ENCODE results near the gene CCDC8.
"Not testable (repeated sequence)": the region's sequence is repeated elsewhere in the genome, so short reads cannot be mapped to it uniquely, and the experiment has no call there.

CCDC8 gene

GRCh38 chr19:46428239-46429135 lies 15.1 kb upstream of the CCDC8 start, which contains the start of gene PNMA8C:
PNMA8C (minus strand) TSS chr19:46428936; CDS start chr19:46428359, 577 bp downstream.
- Histone ChIP-seq H3K4me3 (ENCODE audit: low read depth, low read length) (peak within 1 kb of the TSS; percentile 51), H3K27me3 (ENCODE audit: control insufficient read depth, insufficient read depth, low read length) (peaks cover 27% of the 10 kb centered on the region), H3K36me3 (ENCODE audit: control insufficient read depth, insufficient read depth, low read length) (no peaks in the 10 kb centered on the region), H3K27ac (ENCODE audit: low read depth, low read length) (no peak within 1 kb of the TSS), H3K9me3 (ENCODE audit: control insufficient read depth, insufficient read depth, low read depth, low read length) (no peaks in the 10 kb centered on the region), H3K4me1 (ENCODE audit: control insufficient read depth, insufficient read depth, low read length) (peaks cover 20% of the 10 kb centered on the region), H3K9ac (ENCODE audit: low read length) (no peak within 1 kb of the TSS)

DNA sequence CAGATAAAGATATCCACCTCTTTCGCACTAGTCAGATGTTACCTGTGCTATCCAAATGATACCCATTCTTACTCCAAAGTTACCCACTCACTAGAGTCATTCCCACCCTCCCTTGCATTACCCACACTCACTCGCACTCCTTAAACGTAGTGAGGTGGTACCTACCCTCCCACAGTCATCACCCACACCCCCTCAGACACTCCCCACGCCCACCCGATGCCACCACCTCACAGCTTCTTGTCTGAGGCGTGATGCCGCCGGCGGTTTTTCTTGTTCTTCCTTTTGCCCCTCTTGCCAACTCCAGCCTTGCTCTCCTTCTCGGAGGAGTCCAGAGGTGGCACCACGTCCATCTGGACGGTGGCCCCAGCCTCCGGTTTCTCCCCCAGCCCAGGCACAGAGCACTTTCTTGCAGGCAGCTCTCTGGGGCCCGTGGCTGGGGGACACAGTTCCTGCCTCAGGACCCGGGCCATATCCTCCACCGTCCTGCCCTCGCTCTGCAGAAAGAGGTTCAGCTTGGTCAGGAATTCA lies 14.2 kb upstream of the CCDC8 start:
- Histone ChIP-seq H3K4me1 (ENCODE audit: control insufficient read depth, insufficient read depth, low read length) (peaks cover 20% of the 10 kb centered on the region), H3K27ac (ENCODE audit: low read depth, low read length) (no peak overlapping the region), H3K27me3 (ENCODE audit: control insufficient read depth, insufficient read depth, low read length) (peaks cover 27% of the 10 kb centered on the region)

GRCh38 chr19:46426506-46427162 lies 13.3 kb upstream of the CCDC8 start:
- Histone ChIP-seq H3K4me3 (ENCODE audit: low read depth, low read length) (peak overlapping the region; percentile 82), H3K27me3 (ENCODE audit: control insufficient read depth, insufficient read depth, low read length) (peaks cover 27% of the 10 kb centered on the region), H3K27ac (ENCODE audit: low read depth, low read length) (no peak overlapping the region), H3K36me3 (ENCODE audit: control insufficient read depth, insufficient read depth, low read length) (no peaks in the 10 kb centered on the region), H3K9me3 (ENCODE audit: control insufficient read depth, insufficient read depth, low read depth, low read length) (no peaks in the 10 kb centered on the region), H3K4me1 (ENCODE audit: control insufficient read depth, insufficient read depth, low read length) (peaks cover 18% of the 10 kb centered on the region), H3K9ac (ENCODE audit: low read length) (peak overlapping the region; percentile 43)

More for the DNA sequence above, 14.2 kb upstream of the CCDC8 start:
- Histone ChIP-seq H3K36me3 (ENCODE audit: control insufficient read depth, insufficient read depth, low read length) (no peaks in the 10 kb centered on the region), H3K9ac (ENCODE audit: low read length) (no peak overlapping the region), H3K4me3 (ENCODE audit: low read depth, low read length) (no peak overlapping the region), H3K9me3 (ENCODE audit: control insufficient read depth, insufficient read depth, low read depth, low read length) (no peaks in the 10 kb centered on the region)

DNA sequence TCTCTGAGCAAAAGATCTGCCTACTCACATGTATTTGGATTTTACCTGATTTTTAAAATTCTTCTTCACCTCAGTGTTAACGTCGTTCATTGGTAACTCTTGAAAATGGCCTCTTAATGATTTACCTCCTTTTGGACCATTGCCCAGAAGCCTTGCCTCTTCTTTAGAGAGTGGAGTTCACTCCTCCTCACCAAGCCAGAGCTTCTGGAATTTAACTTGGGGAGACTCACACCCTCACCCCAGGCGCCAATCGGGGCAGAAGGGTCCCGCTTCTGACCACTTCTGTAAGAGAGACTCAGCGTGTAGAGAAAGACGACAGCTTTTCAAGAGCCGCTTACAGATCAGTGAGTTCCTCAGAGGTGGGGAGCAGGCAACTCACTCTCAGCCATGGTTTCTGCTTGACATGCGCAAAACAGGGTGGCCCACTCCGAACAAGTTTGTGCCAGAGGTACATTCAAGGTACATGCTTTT lies 12.7 kb upstream of the CCDC8 start:
- H3K27me3 ChIP-seq (ENCODE audit: control insufficient read depth, insufficient read depth, low read length) = peaks cover 27% of the 10 kb centered on the region
- H3K4me1 ChIP-seq (ENCODE audit: control insufficient read depth, insufficient read depth, low read length) = peaks cover 16% of the 10 kb centered on the region
- H3K9me3 ChIP-seq (ENCODE audit: control insufficient read depth, insufficient read depth, low read depth, low read length) = no peaks in the 10 kb centered on the region
- H3K9ac ChIP-seq (ENCODE audit: low read length) = peak overlapping the region; percentile 43
- H3K36me3 ChIP-seq (ENCODE audit: control insufficient read depth, insufficient read depth, low read length) = no peaks in the 10 kb centered on the region
- H3K4me3 ChIP-seq (ENCODE audit: low read depth, low read length) = peak overlapping the region; percentile 82
- H3K27ac ChIP-seq (ENCODE audit: low read depth, low read length) = no peak overlapping the region

DNA sequence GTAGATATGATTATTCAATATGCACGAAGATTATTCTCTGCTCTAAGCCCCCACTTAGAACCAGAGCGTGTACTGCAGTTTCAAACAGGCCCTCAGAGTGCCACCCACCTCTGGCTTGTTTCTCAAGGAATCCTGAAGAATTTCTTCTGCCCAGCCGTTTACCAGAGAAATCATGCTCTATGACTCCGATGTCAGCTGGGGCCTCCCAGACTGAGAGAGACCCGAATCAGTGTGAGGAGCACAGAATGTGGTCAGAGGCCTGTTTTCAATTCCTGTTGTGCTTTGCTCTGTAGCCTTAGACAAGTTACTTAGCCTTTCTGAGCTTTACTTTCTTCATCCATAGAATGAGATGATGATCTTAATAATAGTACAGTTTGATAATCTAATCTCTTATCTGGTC lies 9.8 kb upstream of the CCDC8 start:
- H3K36me3 ChIP-seq (ENCODE audit: control insufficient read depth, insufficient read depth, low read length) = no peaks in the 10 kb centered on the region
- H3K4me3 ChIP-seq (ENCODE audit: low read depth, low read length) = no peak overlapping the region
- H3K9me3 ChIP-seq (ENCODE audit: control insufficient read depth, insufficient read depth, low read depth, low read length) = no peaks in the 10 kb centered on the region
- peaks cover 12% of the 10 kb centered on the region; the same call in 1 of the 2 replicates for H3K4me1 ChIP-seq (ENCODE audit: control insufficient read depth, insufficient read depth, low read length)
- H3K9ac ChIP-seq (ENCODE audit: low read length) = no peak overlapping the region
- no peak overlapping the region for H3K27ac ChIP-seq (ENCODE audit: low read depth, low read length)
- H3K27me3 ChIP-seq (ENCODE audit: control insufficient read depth, insufficient read depth, low read length) = peaks cover 14% of the 10 kb centered on the region

DNA sequence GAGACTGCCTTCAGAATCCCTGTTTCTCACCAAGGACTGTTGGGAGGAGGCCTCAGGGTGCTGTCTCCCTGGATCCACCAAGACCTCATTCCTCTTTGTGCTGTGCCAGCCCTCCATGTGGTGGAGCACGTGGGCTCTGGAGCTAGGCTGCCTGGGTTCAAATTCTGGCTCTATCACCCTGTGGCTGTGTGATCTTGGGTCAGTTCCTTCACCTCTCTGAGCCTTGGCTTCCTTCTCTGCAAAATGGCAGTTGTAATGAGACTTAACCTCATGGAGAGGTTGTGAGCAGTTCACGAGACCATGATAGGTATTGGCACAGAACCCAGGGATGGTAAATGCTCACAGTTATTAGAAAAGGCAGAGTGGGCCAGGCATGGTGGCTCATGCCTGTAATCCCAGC lies 9.0 kb upstream of the CCDC8 start:
- Histone ChIP-seq H3K27me3 (ENCODE audit: control insufficient read depth, insufficient read depth, low read length) (peaks cover 5% of the 10 kb centered on the region), H3K36me3 (ENCODE audit: control insufficient read depth, insufficient read depth, low read length) (no peaks in the 10 kb centered on the region)

GRCh38 chr19:46420056-46420455 lies 6.7 kb upstream of the CCDC8 start:
- H3K9ac ChIP-seq (ENCODE audit: low read length) = no peak overlapping the region
- H3K4me1 ChIP-seq (ENCODE audit: control insufficient read depth, insufficient read depth, low read length) = peaks cover 11% of the 10 kb centered on the region; the same call in 1 of the 2 replicates
- H3K9me3 ChIP-seq (ENCODE audit: control insufficient read depth, insufficient read depth, low read depth, low read length) = no peaks in the 10 kb centered on the region
- H3K27ac ChIP-seq (ENCODE audit: low read depth, low read length) = no peak overlapping the region
- H3K27me3 ChIP-seq (ENCODE audit: control insufficient read depth, insufficient read depth, low read length) = no peaks in the 10 kb centered on the region
- no peaks in the 10 kb centered on the region for H3K36me3 ChIP-seq (ENCODE audit: control insufficient read depth, insufficient read depth, low read length)
- H3K4me3 ChIP-seq (ENCODE audit: low read depth, low read length) = no peak overlapping the region

More for the DNA sequence above, 9.0 kb upstream of the CCDC8 start:
- Histone ChIP-seq H3K4me1 (ENCODE audit: control insufficient read depth, insufficient read depth, low read length) (peaks cover 12% of the 10 kb centered on the region; the same call in 1 of the 2 replicates), H3K4me3 (ENCODE audit: low read depth, low read length) (no peak overlapping the region), H3K27ac (ENCODE audit: low read depth, low read length) (no peak overlapping the region), H3K9me3 (ENCODE audit: control insufficient read depth, insufficient read depth, low read depth, low read length) (no peaks in the 10 kb centered on the region), H3K9ac (ENCODE audit: low read length) (no peak overlapping the region)

GRCh38 chr19:46415804-46416709 lies 2.7 kb upstream of the CCDC8 start:
- H3K9me3 ChIP-seq (ENCODE audit: control insufficient read depth, insufficient read depth, low read depth, low read length); H3K27me3 ChIP-seq (ENCODE audit: control insufficient read depth, insufficient read depth, low read length); H3K27ac ChIP-seq (ENCODE audit: low read depth, low read length); H3K36me3 ChIP-seq (ENCODE audit: control insufficient read depth, insufficient read depth, low read length): not testable (repeated sequence)
- Histone ChIP-seq H3K9ac (ENCODE audit: low read length) (peak overlapping the region; percentile 2), H3K4me1 (ENCODE audit: control insufficient read depth, insufficient read depth, low read length) (peaks cover 19% of the 10 kb centered on the region), H3K4me3 (ENCODE audit: low read depth, low read length) (peak overlapping the region; percentile 61)

DNA sequence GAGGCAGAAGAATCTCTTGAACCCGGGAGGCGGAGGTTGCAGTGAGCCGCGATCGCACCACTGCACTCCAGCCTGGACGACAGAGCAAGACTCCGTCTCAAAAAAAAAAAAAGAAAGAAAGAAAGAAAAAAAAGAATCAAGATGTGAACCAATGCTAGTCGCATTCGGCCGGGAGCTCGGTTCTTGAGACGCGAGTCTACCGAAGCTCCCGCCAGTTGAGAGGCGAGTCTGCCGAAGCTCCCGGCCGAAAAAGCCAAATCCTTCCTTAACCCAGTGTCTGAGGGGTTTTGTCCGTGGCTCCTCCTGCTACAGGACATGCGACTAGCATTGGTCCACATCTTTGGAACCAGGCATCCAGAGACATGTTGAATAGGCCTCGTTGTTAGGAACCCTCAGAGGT lies 1.5 kb upstream of the CCDC8 start:
- not testable (repeated sequence) for H3K27me3 ChIP-seq (ENCODE audit: control insufficient read depth, insufficient read depth, low read length); H3K9me3 ChIP-seq (ENCODE audit: control insufficient read depth, insufficient read depth, low read depth, low read length); H3K9ac ChIP-seq (ENCODE audit: low read length); H3K4me3 ChIP-seq (ENCODE audit: low read depth, low read length); H3K36me3 ChIP-seq (ENCODE audit: control insufficient read depth, insufficient read depth, low read length); H3K27ac ChIP-seq (ENCODE audit: low read depth, low read length)
- H3K4me1 ChIP-seq (ENCODE audit: control insufficient read depth, insufficient read depth, low read length) = peaks cover 21% of the 10 kb centered on the region

DNA sequence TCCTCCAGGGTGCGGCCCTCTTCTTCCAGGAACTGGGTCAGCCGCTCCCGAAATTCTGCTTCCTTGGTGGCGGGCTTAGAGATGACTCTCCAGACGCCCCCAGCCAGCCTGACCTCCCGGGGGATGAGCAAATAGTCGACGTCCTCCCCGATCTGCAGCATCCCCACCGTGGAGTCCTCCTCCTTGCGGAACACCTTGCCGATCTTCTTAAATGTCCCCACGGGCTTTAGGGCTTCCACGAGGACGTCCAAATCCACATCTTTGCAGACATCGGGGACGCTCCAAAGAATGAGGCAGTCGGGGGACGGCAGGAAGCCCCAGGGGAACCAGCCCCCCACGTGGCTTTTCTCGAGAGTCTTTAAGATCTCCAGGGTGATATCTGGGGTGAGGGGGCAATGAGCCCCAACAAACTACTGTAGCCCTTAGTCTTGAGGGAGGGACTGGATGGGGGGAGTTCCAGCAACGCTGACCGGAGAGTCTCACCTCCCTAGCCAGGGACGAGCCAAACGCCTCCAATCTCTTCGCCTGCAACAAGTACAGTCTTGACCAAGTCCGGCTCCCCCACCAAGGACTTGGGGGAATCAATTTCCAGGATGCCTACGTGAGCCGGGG lies 608 bp downstream of the CCDC8 start:
- Histone ChIP-seq H3K4me1 (ENCODE audit: control insufficient read depth, insufficient read depth, low read length) (peaks cover 29% of the 10 kb centered on the region), H3K27ac (ENCODE audit: low read depth, low read length) (peak overlapping the region; percentile 81), H3K9ac (ENCODE audit: low read length) (peak overlapping the region; percentile 90), H3K36me3 (ENCODE audit: control insufficient read depth, insufficient read depth, low read length) (peaks cover 6% of the 10 kb centered on the region; the same call in 1 of the 2 replicates), H3K9me3 (ENCODE audit: control insufficient read depth, insufficient read depth, low read depth, low read length) (no peaks in the 10 kb centered on the region), H3K4me3 (ENCODE audit: low read depth, low read length) (peak overlapping the region; percentile 91), H3K27me3 (ENCODE audit: control insufficient read depth, insufficient read depth, low read length) (no peaks in the 10 kb centered on the region)

All from HUES6 (cell line).